ENCODE measurements around the gene ANKRD63.

ANKRD63 gene

GRCh38 chr15:40257656-40258450 lies 25.0 kb downstream of the ANKRD63 start:
- no peak for DNase-seq

GRCh38 chr15:40256638-40257235 lies 26.1 kb downstream of the ANKRD63 start:
- DNase-seq = peak; percentile 50 to 75 (median 66)

- no peak for DNase-seq
Measured at GRCh38 chr15:40255033-40255432, 27.8 kb downstream of the ANKRD63 start.

- no peak for DNase-seq
Measured at GRCh38 chr15:40254452-40254851, 28.4 kb downstream of the ANKRD63 start.

GRCh38 chr15:40253167-40253790 lies 29.6 kb downstream of the ANKRD63 start:
- no peak for DNase-seq

GRCh38 chr15:40252438-40253166 lies 30.3 kb downstream of the ANKRD63 start:
- DNase-seq = peak in 3 of 4 experiments; percentile 26 to 59 (median 41)

- DNase-seq = no peak
Measured at GRCh38 chr15:40252141-40252437, 30.8 kb downstream of the ANKRD63 start.

- no peak for DNase-seq
Measured at GRCh38 chr15:40251486-40252140, 31.3 kb downstream of the ANKRD63 start.

- DNase-seq = no peak
Measured at GRCh38 chr15:40250771-40251483, 31.9 kb downstream of the ANKRD63 start.

- DNase-seq = peak in 1 of 4 experiments; percentile 1
Measured at GRCh38 chr15:40250304-40250656, 32.6 kb downstream of the ANKRD63 start.

GRCh38 chr15:40249477-40250303 lies 33.2 kb downstream of the ANKRD63 start:
- peak in 1 of 4 experiments; percentile 4 for DNase-seq

- DNase-seq = peak in 1 of 4 experiments; percentile 1
Measured at GRCh38 chr15:40248006-40248783, 34.7 kb downstream of the ANKRD63 start.

- no peak for DNase-seq
Measured at GRCh38 chr15:40247406-40247971, 35.4 kb downstream of the ANKRD63 start.

- DNase-seq = no peak
Measured at GRCh38 chr15:40246496-40247280, 36.2 kb downstream of the ANKRD63 start.

GRCh38 chr15:40245666-40246450 lies 37.0 kb downstream of the ANKRD63 start:
- DNase-seq = no peak

- DNase-seq = no peak
Measured at GRCh38 chr15:40244961-40245523, 37.8 kb downstream of the ANKRD63 start.

GRCh38 chr15:40243126-40243810 lies 39.6 kb downstream of the ANKRD63 start:
- peak in 2 of 4 experiments; percentile 18 to 29 for DNase-seq
